Measurements from ENCODE around the gene PLK5. TPM values are rescaled to one million over a fixed set of nuclear protein-coding genes. Genes with fewer than 3 reads are reported as not detected.
A peak's percentile ranks its signal among the peaks of the same experiment; 100 is the strongest.

Gene PLK5
- polyA plus RNA-seq, 1 donor from 2014 or later = 3.6 TPM

DNA sequence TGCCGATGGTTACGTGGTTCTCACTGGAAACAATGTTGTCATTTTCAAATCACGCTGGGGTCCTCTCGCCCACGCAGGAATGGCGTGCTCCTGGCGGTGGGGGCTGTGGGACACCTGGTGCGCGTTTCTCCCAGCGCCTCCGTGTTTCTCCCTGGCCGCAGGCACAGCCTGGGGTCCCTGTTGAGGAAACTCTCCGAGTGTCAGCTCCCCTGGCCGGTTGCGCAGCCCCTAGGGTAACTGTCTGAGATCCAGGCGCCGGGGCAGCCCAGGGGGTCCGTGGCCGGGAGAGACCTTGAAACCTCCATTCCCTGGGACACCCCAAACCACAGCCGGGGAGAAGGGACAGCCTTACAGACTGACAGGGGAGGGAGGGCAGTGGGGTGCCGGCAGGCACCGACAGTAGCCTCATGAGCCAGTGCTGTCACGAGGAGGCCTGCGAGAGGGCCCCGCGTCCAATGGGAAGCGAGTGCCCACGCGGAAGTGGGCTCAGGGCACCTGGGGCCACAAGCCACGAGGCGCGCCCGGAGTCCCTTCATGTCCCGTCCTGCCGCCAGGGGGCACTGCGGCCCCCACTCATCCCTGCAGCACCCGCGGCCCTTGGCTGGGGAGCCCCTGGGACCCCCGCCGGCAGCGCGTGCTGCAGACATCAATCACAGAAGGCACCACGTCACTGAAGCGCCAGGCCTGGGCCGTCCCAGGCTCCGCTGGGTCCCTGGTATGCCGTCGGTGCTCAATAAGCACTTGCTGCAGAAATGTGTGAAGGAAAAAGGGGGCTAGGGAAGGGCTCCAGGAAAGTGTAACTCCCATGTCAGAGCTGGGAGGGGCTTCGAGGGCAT is 20.6 kb upstream of the PLK5 start:
- Histone ChIP-seq H4K20me1 (ENCODE audit: insufficient read depth) (no peaks in the 10 kb centered on the region), H3K4me2 (ENCODE audit: low read length) (no peak overlapping the region), H3K27ac (ENCODE audit: low read length) (no peak overlapping the region), H3K4me3 (ENCODE audit: low read length) (no peak overlapping the region), H3K9ac (ENCODE audit: low read length) (peak overlapping the region; percentile 16), H3K9me2 (ENCODE audit: insufficient read depth, low read length) (no peaks in the 10 kb centered on the region), H3K36me3 (ENCODE audit: insufficient read depth, low read length) (no peaks in the 10 kb centered on the region), H3K79me2 (replicated peaks; ENCODE audit: insufficient read depth, low read length) (no peaks in the 10 kb centered on the region), H3K9me3 (ENCODE audit: low read length) (no peaks in the 10 kb centered on the region), H2AFZ (ENCODE audit: low read depth, low read length) (no peak overlapping the region), H3K27me3 (ENCODE audit: insufficient read depth, low read depth, low read length) (peaks cover 5% of the 10 kb centered on the region), H3F3A (ENCODE audit: insufficient read depth, low read length, poor library complexity, severe bottlenecking) (no peaks in the 10 kb centered on the region)
- peak; percentile 36 for TF ChIP-seq RAD21 (conservative IDR thresholded peaks at IDR 0.05)
- no peak for TF ChIP-seq EZH2 (IDR thresholded peaks at IDR 0.05; ENCODE audit: borderline replicate concordance, insufficient read depth, low read length, poor library complexity, severe bottlenecking)
- TF ChIP-seq SMC3 (conservative IDR thresholded peaks at IDR 0.05; ENCODE audit: poor library complexity) = peak; percentile 51
- TF ChIP-seq CTCF (IDR thresholded peaks at IDR 0.05; ENCODE audit: poor library complexity, severe bottlenecking) = peak; percentile 70

DNA sequence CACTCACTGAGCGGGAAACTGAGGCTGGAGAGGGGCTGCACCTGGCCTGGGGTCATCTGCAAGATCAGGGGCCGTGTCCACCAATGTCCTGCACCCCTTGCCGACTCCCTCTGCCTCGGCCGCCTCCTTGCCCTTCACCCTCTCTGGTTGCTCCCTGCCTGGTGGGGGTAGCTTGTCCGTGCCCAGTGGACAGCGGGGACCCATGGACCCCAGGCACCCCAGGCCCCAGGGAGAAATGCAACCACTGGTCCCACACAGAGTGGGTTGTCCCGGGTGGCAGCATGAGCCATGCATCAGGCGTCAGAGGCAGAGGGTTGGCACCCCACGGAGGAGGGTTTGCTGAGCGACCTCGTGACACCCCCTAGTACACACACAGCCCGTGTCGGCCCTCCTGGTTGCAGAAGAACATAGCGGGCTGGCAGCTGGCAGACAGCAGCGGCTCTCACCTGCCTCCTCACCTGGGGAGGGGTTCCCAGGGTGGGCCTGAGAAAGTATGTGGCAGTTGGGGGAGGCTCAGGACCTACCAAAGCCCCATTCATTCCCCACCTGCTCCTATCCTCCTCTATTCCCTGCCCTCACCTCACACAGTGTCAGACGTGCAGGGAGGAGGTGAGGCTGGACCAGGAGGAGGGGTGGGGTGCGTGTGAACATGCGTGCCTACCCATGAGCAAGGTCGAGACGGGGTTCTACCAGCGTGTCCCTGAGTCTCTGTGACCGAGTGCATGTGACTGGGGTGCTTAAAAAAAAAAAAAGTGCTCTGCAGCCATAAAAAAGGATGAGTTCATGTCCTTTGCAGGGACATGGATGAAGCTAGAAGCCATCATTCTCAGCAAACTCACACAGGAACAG is 19.7 kb upstream of the PLK5 start:
- Histone ChIP-seq H3K27me3 (ENCODE audit: insufficient read depth, low read depth, low read length) (peaks cover 5% of the 10 kb centered on the region), H3K27ac (ENCODE audit: low read length) (no peak overlapping the region)

More for the DNA sequence above, 19.7 kb upstream of the PLK5 start:
- Histone ChIP-seq H2AFZ (ENCODE audit: low read depth, low read length) (no peak overlapping the region), H3K36me3 (ENCODE audit: insufficient read depth, low read length) (no peaks in the 10 kb centered on the region), H3K9me3 (ENCODE audit: low read length) (no peaks in the 10 kb centered on the region), H3K4me2 (ENCODE audit: low read length) (no peak overlapping the region), H3K9me2 (ENCODE audit: insufficient read depth, low read length) (no peaks in the 10 kb centered on the region), H3F3A (ENCODE audit: insufficient read depth, low read length, poor library complexity, severe bottlenecking) (no peaks in the 10 kb centered on the region), H4K20me1 (ENCODE audit: insufficient read depth) (no peaks in the 10 kb centered on the region), H3K79me2 (replicated peaks; ENCODE audit: insufficient read depth, low read length) (no peaks in the 10 kb centered on the region), H3K9ac (ENCODE audit: low read length) (peak overlapping the region; percentile 1), H3K4me3 (ENCODE audit: low read length) (no peak overlapping the region)
- no peak for TF ChIP-seq POLR2AphosphoS5 (IDR thresholded peaks at IDR 0.05)
- no peak for TF ChIP-seq TAF1 (IDR thresholded peaks at IDR 0.05; ENCODE audit: low read depth)
- TF ChIP-seq MXI1 (conservative IDR thresholded peaks at IDR 0.05; ENCODE audit: poor library complexity, severe bottlenecking) = no peak
- no peak for TF ChIP-seq CTCF (IDR thresholded peaks at IDR 0.05; ENCODE audit: poor library complexity, severe bottlenecking)
- TF ChIP-seq, protein P1, sequence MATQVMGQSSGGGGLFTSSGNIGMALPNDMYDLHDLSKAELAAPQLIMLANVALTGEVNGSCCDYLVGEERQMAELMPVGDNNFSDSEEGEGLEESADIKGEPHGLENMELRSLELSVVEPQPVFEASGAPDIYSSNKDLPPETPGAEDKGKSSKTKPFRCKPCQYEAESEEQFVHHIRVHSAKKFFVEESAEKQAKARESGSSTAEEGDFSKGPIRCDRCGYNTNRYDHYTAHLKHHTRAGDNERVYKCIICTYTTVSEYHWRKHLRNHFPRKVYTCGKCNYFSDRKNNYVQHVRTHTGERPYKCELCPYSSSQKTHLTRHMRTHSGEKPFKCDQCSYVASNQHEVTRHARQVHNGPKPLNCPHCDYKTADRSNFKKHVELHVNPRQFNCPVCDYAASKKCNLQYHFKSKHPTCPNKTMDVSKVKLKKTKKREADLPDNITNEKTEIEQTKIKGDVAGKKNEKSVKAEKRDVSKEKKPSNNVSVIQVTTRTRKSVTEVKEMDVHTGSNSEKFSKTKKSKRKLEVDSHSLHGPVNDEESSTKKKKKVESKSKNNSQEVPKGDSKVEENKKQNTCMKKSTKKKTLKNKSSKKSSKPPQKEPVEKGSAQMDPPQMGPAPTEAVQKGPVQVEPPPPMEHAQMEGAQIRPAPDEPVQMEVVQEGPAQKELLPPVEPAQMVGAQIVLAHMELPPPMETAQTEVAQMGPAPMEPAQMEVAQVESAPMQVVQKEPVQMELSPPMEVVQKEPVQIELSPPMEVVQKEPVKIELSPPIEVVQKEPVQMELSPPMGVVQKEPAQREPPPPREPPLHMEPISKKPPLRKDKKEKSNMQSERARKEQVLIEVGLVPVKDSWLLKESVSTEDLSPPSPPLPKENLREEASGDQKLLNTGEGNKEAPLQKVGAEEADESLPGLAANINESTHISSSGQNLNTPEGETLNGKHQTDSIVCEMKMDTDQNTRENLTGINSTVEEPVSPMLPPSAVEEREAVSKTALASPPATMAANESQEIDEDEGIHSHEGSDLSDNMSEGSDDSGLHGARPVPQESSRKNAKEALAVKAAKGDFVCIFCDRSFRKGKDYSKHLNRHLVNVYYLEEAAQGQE (IDR thresholded peaks at IDR 0.05; ENCODE audit: borderline replicate concordance) = no peak
- no peak for TF ChIP-seq EP300 (conservative IDR thresholded peaks at IDR 0.05; ENCODE audit: poor library complexity, severe bottlenecking)
- TF ChIP-seq SMC3 (conservative IDR thresholded peaks at IDR 0.05; ENCODE audit: poor library complexity) = no peak
- TF ChIP-seq EZH2 (IDR thresholded peaks at IDR 0.05; ENCODE audit: borderline replicate concordance, insufficient read depth, low read length, poor library complexity, severe bottlenecking) = no peak
- TF ChIP-seq RAD21 (conservative IDR thresholded peaks at IDR 0.05) = no peak
